ENCODE data around the gene MRTFA.
A peak's percentile ranks its signal among the peaks of the same experiment; 100 is the strongest.
"Not testable (repeated sequence)": the region's sequence is repeated elsewhere in the genome, so short reads cannot be mapped to it uniquely, and the experiment has no call there.

Gene MRTFA

GRCh38 chr22:40636380-40637182 is at the start of gene MRTFA:
MRTFA (minus strand) TSS chr22:40636719.
- DNase-seq (ENCODE audit: low read depth): peak; percentile 99

- DNase-seq (ENCODE audit: low read depth): no peak
Observed at GRCh38 chr22:40685406-40685805, 48.9 kb upstream of the MRTFA start.

GRCh38 chr22:40684728-40685127 is 48.2 kb upstream of the MRTFA start:
- no peak for DNase-seq (ENCODE audit: low read depth)

- DNase-seq (ENCODE audit: low read depth): no peak
Observed at GRCh38 chr22:40681451-40681850, 44.9 kb upstream of the MRTFA start.

- no peak for DNase-seq (ENCODE audit: low read depth)
Observed at GRCh38 chr22:40680819-40681183, 44.3 kb upstream of the MRTFA start.

- DNase-seq (ENCODE audit: low read depth): peak; percentile 59
Observed at GRCh38 chr22:40679964-40680818, 43.7 kb upstream of the MRTFA start.

GRCh38 chr22:40679249-40679963 is 42.9 kb upstream of the MRTFA start, which contains the start of gene MCHR1:
MCHR1 (plus strand) TSS chr22:40679484; CDS start chr22:40679653, 169 bp downstream.
- DNase-seq (ENCODE audit: low read depth): no peak

- no peak for DNase-seq (ENCODE audit: low read depth)
Observed at GRCh38 chr22:40678493-40679248, 42.2 kb upstream of the MRTFA start.

GRCh38 chr22:40676644-40677043 is 40.1 kb upstream of the MRTFA start:
- DNase-seq (ENCODE audit: low read depth): no peak

- not testable (repeated sequence) for DNase-seq (ENCODE audit: low read depth)
Observed at GRCh38 chr22:40676166-40676565, 39.6 kb upstream of the MRTFA start.

- DNase-seq (ENCODE audit: low read depth): no peak
Observed at GRCh38 chr22:40674274-40674673, 37.8 kb upstream of the MRTFA start.

GRCh38 chr22:40673017-40673416 is 36.5 kb upstream of the MRTFA start:
- no peak for DNase-seq (ENCODE audit: low read depth)

- DNase-seq (ENCODE audit: low read depth): no peak
Observed at GRCh38 chr22:40671796-40672360, 35.4 kb upstream of the MRTFA start.

- DNase-seq (ENCODE audit: low read depth): no peak
Observed at GRCh38 chr22:40671369-40671768, 34.9 kb upstream of the MRTFA start.

- DNase-seq (ENCODE audit: low read depth): no peak
Observed at GRCh38 chr22:40670058-40670457, 33.5 kb upstream of the MRTFA start.

- peak; percentile 93 for DNase-seq (ENCODE audit: low read depth)
Observed at GRCh38 chr22:40668611-40669411, 32.3 kb upstream of the MRTFA start.

- DNase-seq (ENCODE audit: low read depth): no peak
Observed at GRCh38 chr22:40666151-40666848, 29.8 kb upstream of the MRTFA start.

GRCh38 chr22:40665312-40665711 is 28.8 kb upstream of the MRTFA start:
- peak; percentile 53 for DNase-seq (ENCODE audit: low read depth)

GRCh38 chr22:40661671-40662070 is 25.2 kb upstream of the MRTFA start:
- no peak for DNase-seq (ENCODE audit: low read depth)

- no peak for DNase-seq (ENCODE audit: low read depth)
Observed at GRCh38 chr22:40660730-40661129, 24.2 kb upstream of the MRTFA start.
